NCI-H774 (cell line): Measurements from ENCODE around the gene BEGAIN.

Experiments
- DNase-seq: peaks from one replicate; lab custom pipeline; 2025; lab: John Stamatoyannopoulos, UW

Gene BEGAIN

GRCh38 chr14:100601064-100601463 lies 13.8 kb upstream of the BEGAIN start:
- no peak for DNase-seq

GRCh38 chr14:100599981-100600380 lies 12.8 kb upstream of the BEGAIN start:
- DNase-seq, result no peak

- DNase-seq, result no peak
Observed at GRCh38 chr14:100594625-100594951, 7.4 kb upstream of the BEGAIN start.

GRCh38 chr14:100593751-100594624 lies 6.8 kb upstream of the BEGAIN start:
- DNase-seq, result no peak

- DNase-seq, result no peak
Observed at GRCh38 chr14:100592972-100593371, 5.8 kb upstream of the BEGAIN start.

- no peak for DNase-seq
Observed at GRCh38 chr14:100592461-100592891, 5.3 kb upstream of the BEGAIN start.

- DNase-seq, result no peak
Observed at GRCh38 chr14:100591453-100592371, 4.5 kb upstream of the BEGAIN start.

- no peak for DNase-seq
Observed at GRCh38 chr14:100590726-100591452, 3.7 kb upstream of the BEGAIN start.

- no peak for DNase-seq
Observed at GRCh38 chr14:100589760-100590469, 2.7 kb upstream of the BEGAIN start.

- DNase-seq, result no peak
Observed at GRCh38 chr14:100589071-100589759, 2.0 kb upstream of the BEGAIN start.

- no peak for DNase-seq
Observed at GRCh38 chr14:100588671-100589070, 1.5 kb upstream of the BEGAIN start.

- DNase-seq, result no peak
Observed at GRCh38 chr14:100587763-100588411, 670 bp upstream of the BEGAIN start.

- peak; percentile 36 for DNase-seq
Observed at GRCh38 chr14:100586403-100587085, 673 bp downstream of the BEGAIN start.

GRCh38 chr14:100586153-100586402 lies 1.1 kb downstream of the BEGAIN start:
- DNase-seq, result no peak

GRCh38 chr14:100585448-100586152 lies 1.6 kb downstream of the BEGAIN start:
- DNase-seq, result no peak

GRCh38 chr14:100584056-100585031 lies 2.9 kb downstream of the BEGAIN start:
- DNase-seq, result no peak

- no peak for DNase-seq
Observed at GRCh38 chr14:100583245-100583644, 4.0 kb downstream of the BEGAIN start.

GRCh38 chr14:100582496-100583165 lies 4.6 kb downstream of the BEGAIN start:
- DNase-seq, result no peak
